Epidermal melanocyte (primary cell): Measurements from ENCODE around the gene RYR2.

Source experiments
- DNase-seq: peaks from one replicate; pipeline ENCODE4 v3.0.0; 2011; ENCODE audit warnings: low spot score; ENCODE audit not compliant: insufficient read length

The RYR2 gene

DNA sequence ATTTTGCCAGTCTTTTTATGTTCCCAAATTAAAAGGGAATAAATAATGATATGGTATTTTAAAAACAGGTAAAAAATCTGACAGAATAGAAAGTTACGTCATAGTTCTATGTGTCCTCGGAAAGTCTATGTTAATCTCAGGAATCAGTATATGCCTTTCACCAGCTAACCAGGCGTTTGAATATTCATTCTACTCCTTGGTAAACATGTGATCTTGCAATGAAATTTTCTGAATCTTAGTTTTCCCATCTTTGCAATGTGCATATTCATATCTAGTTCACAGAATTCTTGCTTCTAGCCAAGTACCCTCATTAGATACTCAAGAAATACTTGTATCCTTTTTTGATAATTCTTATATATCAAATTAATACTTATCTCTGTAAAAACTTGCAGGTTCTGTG, 669.3 kb downstream of the RYR2 start:
- no peak for DNase-seq

DNA sequence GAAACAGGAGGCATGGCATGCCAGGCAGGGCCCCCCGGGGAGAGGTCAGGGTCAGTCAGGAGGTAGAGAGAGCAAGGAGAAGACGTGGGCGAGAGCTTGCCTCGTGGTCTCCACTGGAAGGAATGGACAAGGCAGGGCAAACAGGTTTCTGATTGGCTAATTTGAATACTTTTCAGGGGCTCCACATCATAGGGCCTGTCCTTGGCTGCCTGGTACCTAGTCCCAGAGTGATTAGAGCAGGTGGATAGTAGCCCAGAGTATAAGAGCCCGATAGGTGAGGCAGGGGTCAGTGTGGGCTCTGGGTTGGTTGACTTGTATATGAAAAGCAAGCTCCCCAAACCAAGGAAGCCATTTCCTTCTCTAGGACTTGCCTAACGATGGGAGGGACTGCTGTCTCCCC, 670.1 kb downstream of the RYR2 start:
- DNase-seq = no peak

DNA sequence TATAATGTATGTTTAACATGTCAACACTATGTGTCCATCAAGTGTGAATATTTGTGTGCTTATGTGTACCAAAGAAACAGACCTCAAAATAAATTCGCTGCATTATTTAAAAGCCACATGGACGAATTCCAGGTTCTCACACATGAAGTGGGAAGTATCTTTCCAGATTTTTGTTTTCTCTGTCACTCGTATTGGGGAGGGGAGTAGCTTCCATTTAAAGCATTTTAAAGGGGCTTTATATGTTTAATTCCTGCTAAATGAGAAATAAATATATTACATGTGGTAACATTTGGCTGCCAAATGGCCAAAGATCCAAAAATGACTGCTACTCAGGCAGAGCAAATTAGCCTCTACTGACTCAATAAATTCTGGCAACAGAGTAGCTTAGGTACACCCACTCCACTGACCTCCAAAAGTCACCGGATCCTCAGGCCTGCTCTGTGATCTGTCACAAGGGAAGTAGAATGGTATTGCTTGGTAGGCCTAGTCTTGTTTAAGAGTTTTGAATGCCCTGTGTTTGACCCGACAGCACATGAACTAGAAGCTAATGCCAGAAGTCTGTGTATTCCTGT, 670.7 kb downstream of the RYR2 start:
- DNase-seq = no peak

DNA sequence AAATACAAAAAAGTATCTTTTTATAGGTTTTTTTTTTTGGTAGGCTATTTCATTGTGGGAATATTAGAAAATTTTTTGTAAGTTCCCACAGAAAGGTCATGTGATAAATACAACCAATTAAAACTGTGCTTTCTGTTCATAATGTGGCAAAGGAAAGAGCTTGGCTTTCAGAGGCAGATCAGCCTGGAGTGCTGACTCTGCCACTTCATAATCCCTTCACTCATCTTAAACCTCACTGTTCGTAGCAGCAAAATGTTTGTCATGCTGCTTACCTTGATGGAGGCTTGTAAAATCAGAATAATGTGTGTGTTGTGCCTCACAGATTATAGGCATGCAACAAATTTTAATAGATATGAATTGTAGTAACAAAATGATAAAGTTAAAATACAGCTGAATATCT, 671.9 kb downstream of the RYR2 start:
- DNase-seq = no peak

DNA sequence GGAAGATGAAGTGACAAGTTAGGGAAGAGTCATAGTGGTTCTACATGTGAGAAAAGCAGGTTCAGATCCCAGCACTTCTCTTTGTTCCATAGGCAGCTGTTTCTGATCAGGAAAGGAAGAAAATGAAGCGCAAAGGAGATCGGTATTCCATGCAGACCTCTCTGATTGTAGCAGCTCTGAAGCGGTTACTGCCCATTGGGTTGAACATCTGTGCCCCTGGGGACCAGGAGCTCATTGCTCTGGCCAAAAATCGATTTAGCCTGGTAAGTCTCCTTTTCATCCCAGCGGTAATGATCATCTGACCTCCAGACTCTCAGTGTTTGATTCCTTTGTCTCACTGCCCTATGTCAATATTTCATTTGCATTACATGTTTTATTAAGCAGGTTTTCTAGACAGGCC, 675.1 kb downstream of the RYR2 start:
- no peak for DNase-seq

DNA sequence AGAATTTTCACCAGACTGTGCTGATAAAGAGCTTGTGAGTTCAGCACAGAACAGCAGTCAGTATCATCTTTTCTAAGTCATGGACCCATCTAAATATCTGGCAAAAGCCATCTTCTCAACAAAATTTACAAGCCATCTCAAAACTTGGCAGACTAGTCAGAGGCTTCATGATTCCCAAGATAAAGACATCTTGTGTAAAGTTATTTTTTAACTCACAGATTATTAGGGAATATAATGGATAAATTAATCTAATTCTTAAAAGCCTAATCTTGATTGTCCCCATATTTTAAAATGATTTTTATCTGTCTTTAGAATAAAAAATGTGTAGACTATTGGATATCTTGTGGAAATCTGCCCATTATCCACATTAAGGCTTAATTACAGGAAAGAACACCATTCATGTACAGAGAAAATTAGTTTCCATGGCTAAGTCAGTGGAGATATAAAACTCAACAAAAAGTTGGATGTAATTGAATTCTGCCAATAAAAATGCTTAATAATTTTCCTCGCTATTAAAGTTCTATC, 688.9 kb downstream of the RYR2 start:
- DNase-seq = no peak

DNA sequence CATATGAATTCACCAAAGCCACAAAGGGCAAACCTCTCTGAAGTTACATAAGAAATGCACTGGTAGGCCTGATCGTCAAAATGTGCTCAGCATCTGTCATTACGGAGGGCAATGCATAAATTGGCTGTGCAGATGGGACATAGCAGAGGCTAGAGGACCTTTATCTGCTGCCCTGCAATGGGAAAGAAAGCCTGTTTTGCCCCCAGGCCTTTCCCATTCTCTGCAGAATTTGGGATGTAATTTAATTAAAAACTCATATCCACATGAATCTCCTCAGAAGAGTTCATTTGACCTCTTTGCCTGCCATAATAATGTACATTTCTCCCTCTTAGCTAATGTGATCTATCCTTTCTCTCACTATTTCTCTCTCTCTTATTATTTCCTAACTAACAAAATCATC, 690.7 kb downstream of the RYR2 start:
- no peak for DNase-seq

DNA sequence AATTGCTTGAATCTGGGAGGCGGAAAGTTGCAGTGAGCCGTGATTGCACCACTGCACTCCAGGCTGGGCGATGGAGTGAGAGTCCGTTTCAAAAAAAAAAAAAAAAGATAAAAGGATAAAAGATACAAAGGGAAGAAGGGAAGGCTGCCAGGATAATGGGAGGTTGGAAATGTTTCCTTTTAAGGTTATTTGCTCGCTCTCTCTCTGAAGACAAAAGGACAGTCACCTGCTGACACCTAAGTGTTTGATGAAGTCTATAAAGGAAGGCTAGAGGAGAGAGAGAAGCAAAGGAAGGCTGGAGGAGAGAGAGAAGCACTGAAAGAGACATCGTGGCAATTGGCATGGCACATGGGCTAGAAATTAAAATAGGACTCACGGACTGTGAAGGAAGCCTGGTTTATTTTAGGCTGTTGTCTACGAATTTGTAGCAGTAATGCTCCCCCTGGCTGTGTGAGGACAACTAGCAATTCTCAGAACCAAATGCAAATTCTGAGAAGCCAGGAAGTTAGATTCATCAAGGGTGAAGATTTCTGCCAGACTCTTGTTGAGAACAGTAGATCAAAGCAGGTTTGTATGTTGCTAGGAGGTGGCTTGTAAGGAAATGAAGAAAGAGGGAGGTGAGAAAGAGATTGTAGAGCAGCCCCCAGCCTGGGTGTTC, 694.5 kb downstream of the RYR2 start:
- DNase-seq = no peak

DNA sequence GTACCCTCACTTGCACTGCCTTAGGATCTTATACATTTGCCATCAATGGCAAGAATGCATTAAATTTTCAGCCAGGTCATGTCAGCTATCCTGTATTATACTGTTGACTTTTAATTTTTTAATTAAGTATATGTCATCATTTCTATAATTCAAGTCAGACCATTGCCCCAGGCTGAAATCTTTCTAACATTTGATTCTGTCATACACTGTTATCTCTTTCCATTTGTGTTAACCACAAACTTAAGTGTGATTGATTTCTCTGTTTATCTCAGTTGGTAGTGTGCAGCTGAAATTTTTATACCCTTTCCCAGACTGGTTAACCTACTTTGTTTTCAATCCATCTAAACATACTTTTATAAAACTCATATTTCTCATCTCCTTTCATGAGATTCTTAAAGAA, 695.5 kb downstream of the RYR2 start:
- DNase-seq = no peak

DNA sequence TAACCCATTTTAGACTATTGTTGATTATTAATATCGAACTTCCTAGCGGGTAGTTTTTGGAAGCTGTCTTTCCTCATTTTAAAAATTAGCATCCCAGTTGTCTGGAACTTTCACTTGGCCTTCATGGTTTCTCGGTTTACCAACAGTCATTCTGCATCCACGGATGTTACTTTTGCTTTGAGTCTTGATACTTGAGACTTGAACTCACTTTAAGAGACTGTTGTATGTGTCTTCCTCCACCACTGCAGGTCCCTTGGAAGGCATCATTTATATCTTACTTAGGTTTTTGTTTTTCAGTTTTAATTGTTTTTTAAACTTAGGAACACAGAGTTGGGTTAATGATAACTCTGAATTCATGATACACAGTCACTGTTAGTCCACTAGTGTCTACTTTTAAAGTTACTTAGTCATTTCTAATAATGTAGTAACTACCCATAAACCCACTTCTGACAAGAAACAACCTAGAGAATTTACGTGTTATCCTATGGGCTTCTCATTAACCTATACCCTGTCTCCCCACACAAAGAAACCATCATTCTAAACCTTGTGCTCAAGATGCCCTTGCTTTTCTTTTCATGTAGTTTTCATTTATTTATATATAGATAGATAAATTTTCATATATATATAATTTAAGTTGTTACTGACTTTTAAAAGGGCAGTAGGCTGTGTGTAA, 696.1 kb downstream of the RYR2 start:
- no peak for DNase-seq

DNA sequence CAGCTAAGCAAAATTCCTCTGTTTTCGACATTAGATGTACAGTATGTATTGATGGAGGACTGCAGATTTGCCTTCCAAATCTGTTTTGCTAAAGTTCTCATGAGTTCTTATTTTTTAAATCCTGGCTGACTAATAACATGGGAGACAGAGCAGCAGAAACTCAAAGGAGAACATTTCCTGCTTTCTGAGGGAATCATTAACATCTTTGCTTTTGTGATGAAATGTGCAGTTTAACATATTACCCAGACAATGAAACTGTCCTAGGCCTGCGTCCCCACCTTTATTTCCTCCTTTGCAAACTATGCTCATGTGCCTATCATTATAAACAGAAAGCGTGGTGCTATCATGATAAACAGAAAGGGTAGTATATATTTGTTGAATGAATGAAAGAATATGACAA, 698.9 kb downstream of the RYR2 start:
- DNase-seq = no peak

DNA sequence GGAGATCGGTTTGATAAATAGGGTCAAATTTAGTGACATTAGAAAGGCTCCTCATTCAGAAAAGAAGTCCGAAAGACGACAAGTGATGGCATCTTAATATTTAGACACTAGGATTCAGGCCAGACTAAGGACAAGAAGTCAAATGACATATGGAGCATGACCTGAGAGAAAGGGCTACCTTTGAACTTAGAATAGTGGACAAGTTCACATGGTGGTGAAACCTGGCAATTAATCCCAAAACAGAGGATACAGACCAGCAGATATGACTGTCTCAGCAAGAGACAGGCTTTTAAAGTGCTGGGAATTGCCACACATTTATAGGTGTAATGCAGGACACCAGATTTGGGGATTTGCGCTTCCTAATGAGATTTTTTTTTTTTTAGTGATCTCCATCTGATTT, 703.6 kb downstream of the RYR2 start:
- no peak for DNase-seq

DNA sequence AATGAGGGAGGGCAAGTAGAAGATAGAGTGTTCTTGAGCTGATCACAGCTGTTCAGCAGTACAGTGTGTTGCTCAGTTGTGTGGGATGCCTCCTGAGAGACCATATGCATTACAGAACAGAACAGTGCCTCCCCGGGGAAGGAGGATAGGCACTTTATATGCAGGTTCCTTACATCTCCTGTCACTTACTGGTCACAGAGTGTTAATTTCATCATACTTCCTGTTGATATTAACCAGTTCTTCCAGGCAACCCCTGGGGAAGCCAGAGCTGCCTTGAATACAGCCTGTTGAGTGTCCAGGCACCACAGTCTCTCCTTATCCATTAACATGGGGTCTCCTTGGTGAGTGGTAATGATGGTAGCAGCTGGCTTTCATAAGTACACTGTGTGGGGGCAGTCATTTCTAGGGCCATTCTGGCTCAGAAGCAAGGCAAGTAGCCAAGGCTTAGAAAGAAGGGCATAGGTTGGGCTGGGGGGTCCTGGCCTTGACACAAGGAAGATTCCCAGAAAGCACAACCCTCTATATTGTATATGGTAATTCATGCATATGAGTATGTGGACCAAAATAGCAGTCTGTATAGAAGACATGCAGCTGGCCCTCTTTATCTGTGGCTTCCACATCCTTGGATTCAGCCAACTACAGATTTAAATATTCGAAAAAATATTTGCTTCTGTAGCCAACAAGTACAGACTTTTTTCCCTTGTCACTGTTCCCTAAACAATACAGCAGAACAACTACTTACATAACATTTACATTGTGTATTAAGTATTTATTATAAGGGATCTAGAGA, 706.4 kb downstream of the RYR2 start:
- DNase-seq = no peak

DNA sequence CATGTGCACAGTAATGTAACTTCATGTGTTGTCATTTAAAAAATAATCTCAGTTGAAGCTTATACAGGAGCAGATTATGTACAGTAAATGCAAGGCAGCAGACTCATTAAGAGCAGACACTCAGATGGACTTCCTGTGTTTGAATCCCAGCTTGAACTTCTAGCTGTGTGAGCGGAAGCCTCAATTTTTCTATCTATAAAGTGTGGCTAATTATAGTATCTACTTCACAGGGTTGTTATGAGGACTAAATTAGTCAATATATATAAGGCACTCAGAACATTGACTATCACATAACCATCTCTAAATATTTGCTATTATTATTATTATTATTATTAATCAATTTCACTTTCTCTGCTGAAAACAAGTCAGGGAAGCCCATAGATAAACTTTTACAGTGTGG, 707.1 kb downstream of the RYR2 start:
- no peak for DNase-seq

DNA sequence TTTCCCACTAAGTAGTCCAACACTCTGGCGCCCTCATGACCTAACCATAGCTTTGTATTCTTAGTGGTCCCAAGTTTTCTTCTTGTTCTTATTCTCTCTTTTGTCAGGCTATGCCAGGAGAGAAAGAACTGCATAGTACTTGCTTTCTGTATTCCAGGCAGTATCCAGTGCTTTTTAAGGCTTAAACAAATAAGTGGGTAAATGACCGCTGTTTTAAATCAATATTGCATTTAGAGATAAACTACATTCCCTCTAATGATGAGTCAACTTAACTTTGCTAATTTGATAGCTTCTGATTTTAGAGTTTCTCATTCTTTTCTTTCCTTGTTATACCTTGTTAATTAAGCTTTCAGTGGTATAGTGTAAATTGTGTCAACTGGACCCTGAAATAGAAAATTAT, 709.1 kb downstream of the RYR2 start:
- DNase-seq = no peak

DNA sequence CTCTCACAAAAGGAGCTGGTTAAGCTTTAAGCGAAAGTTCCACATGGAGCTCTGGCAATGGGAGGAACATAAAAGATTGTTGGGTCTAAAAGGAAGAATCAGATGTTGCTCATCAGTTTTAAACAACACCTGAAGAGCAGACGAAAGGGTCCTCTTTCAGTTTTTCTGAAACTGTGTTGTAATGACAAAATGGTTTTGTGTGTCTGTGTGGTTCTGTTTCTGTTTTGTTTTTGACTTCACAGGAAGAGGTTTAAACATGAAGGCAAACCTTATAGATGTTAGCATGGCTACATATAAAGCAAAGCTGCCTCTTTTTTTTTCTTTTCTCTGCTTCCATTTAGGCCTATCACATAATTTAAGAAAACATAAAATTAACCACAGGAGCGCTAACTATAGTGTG, 712.6 kb downstream of the RYR2 start:
- DNase-seq = no peak

DNA sequence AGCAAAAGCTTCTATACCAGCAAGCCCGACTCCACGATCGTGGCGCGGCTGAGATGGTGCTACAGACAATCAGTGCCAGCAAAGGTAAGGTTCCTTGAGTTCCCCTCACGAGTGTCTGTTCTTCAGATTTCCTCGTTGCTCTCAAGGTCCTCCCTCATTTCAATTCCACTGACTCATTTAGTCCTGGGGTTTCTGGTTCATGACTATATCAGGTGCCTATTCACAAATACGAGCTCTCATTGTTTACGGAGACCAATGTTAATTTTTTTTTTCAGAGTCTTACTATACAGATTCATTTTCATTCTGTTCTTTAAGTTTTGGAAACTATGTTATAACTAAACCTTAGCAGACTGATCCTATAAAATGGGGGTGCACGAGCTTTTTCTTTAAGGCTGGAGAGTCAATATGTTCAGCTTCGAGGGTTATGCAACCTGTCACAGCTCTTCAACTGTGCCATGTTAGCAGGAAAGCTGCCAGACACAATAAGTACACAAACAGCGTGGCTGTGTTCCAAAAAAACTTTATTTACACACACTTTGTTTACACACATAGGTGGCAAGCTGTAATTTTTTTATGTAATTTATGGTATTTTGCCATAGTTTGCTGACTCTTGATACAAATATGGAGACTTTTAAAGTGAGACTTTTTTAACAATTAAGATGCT, 714.5 kb downstream of the RYR2 start:
- no peak for DNase-seq

DNA sequence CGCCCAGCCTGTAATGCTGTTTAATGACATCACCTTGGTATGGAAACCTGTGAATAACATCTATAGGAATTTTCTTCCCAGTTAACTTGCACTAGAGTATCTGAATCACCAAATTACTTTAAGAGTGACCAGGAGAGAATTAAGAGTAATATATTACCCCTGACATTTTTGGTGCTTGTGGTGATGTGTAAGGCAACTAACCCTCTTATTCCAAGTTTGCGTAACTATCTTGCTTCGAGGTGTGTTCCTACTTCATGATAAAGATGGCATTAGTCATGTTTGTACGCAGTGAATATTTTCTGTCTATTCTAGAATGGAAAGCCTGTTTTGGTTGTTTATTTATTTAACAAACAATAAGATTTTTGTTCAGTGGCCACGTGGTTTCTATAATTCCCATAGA, 717.4 kb downstream of the RYR2 start:
- no peak for DNase-seq

DNA sequence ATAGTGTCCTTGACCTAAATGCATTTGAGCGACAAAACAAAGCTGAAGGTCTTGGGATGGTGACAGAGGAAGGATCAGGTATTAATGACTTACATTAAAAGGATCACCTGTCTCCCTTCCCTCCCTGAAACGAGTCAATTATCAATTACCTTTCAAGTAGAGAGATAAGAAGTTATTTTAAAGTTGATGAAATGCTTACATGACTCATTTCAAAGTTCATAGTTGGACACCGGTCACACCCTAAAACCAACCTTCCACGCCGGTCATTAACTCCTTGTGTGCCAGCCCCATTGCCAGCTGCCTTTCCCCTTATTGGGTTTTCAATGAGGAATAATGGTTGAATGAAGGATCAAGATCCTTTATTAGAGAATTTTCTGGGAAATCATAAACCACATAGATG, 719.0 kb downstream of the RYR2 start:
- no peak for DNase-seq

DNA sequence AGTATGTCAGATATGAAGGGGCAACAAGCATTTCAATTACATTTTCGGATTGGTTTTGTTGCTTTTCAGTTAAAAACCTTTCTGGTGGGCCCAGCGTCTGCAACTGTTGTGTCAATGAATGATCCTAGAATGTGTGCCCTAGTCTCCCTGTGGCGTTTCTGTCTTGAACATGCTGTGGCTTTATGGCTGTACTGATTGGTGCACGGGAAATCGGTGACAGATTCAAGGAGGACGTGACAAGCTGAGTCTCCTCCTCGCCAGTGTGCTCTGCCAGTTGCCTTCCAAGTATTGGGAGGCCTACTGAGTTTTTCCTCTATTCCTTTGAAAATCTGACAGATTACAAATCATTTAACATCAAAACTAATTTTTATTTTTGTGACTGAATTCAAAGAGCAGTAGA, 721.2 kb downstream of the RYR2 start:
- DNase-seq = no peak

DNA sequence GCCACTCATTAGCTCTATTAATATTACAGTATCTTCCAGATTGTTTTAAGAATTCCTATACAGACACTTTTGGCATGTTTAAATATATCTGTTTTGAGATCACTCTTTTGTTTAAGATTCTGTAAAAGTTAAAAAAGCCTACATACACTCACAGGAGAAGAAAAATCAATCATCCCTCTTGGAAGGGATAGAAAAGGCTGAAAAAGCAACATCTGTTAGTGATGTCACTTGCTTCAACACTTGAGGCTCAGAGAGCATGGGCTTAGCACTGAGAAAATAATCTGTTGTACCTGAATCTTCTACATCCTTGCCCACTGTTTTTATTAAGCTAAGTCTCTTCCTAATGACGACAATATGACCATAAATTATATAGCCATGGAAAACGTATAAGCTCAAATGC, 721.8 kb downstream of the RYR2 start:
- no peak for DNase-seq

DNA sequence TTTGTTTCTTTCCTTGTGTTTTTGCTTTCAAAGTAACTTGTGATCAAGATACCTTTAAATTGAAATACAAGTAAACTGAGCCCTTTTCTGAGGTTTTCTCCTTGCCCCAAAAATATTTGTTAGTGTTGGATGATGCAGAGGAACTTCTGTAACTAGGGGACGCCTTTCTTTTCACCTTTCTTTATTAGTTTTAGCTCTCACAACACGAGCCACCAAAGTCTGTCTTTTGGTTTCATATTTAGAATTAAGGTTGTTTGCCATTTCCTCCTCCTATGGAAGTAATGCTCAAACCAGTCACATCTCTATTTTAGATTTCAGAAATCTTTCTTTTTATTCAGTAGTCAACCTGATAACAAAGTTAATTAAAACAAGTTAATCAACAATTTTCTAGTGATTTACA, 727.9 kb downstream of the RYR2 start:
- no peak for DNase-seq
